Fibroblast of upper back skin (primary cell): ENCODE measurements around the gene ACTN1.
A peak's percentile ranks its signal among the peaks of the same experiment; 100 is the strongest.

ENCODE experiments used
- DNase-seq: peaks from one replicate; pipeline ENCODE4 v3.0.0-alpha.2; 2013

Gene ACTN1

DNA sequence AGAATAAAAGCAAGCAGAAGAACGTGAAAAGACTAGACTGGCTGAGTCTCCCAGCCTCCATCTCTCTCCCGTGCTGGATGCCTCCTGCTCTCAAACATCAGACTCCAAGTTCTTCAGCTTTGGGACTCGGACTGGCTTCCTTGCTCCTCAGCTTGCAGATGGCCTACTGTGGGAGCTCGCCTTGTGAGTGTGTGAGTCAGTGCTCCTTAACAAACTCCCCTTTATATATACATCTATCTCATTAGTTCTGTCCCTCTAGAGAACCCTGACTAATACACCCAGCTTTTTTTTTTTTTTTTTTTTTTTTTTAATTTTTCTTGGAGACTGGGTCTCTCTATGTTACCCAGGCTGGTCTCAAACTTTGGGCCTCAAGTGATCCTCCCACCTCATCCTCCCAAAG is 46.9 kb downstream of the ACTN1 start:
- DNase-seq, result peak; percentile 55

DNA sequence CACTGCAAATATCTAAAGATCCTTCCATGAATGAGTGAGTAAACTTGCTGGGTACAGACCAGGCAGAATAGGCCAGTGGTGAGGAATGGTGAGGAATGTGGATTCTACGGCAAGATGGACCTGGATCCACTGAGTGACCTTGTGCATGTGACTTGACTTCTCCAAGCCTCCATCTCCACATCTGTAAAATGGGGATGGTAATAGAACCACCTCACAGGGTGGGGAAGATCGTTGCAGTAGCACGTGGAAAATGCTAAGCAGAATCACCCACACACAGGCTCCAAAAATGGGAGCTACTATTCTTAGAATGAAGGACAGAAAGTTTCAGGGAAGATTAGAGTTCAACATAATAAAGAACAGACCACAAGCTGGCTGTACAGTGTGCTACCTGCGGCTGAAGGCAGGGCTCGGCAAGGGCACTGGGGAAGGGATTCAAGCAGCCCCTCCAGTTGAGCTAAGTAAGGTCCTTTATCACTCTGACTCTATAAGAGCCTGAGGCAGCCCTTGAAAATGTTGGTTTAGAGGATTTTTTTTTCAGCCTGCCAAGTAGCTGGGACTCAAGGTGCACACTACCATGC is 47.5 kb downstream of the ACTN1 start:
- no peak for DNase-seq

DNA sequence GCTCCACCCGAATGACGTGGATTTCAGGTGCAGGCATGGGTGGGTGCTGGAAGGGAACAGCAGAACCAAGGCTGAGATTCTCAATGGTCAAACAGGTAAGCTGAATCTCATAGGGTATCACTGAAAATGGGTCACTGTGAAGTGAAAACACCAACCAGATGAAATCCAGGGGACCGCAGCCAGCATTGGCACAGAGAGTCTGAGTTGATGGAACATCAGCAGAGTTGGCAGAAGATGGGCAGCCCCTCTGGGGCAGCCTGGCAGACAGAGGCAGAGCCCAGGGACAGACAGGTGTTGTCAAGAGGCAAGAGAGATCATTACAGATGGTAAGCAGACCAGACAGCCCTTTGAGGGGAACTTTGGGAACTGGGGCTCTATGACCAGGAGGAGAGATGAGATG is 48.0 kb downstream of the ACTN1 start:
- DNase-seq, result no peak

- no peak for DNase-seq
Observed at GRCh38 chr14:68929623-68930307, 49.3 kb downstream of the ACTN1 start.

- DNase-seq, result no peak
Observed at GRCh38 chr14:68928770-68929550, 50.1 kb downstream of the ACTN1 start.

- DNase-seq, result no peak
Observed at GRCh38 chr14:68927956-68928675, 51.0 kb downstream of the ACTN1 start.

GRCh38 chr14:68927089-68927488 is 52.0 kb downstream of the ACTN1 start:
- no peak for DNase-seq

- DNase-seq, result no peak
Observed at GRCh38 chr14:68926236-68926635, 52.9 kb downstream of the ACTN1 start.

DNA sequence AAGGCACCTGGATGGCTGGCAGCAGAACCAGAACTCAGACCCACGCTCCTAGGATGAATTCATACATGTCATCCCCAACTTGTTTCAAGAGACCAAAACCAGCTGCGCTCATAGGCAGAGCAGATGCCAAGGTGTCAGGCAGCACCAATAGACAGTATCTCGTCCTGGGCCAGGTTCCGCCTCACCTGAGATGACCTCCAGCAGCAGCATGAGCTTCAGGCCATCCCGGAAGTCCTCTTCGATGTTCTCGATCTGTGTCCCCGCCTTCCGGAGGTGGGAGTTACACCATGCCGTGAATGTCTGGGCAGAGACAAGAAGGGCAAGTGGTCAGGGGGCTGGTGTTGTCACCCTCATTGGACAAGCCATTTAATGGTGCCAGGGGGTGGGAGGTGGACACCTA is 53.7 kb downstream of the ACTN1 start:
- no peak for DNase-seq

- DNase-seq, result no peak
Observed at GRCh38 chr14:68924186-68925158, 54.6 kb downstream of the ACTN1 start.

GRCh38 chr14:68922886-68923285 is 56.2 kb downstream of the ACTN1 start:
- DNase-seq, result no peak

GRCh38 chr14:68922201-68922621 is 56.9 kb downstream of the ACTN1 start:
- no peak for DNase-seq

DNA sequence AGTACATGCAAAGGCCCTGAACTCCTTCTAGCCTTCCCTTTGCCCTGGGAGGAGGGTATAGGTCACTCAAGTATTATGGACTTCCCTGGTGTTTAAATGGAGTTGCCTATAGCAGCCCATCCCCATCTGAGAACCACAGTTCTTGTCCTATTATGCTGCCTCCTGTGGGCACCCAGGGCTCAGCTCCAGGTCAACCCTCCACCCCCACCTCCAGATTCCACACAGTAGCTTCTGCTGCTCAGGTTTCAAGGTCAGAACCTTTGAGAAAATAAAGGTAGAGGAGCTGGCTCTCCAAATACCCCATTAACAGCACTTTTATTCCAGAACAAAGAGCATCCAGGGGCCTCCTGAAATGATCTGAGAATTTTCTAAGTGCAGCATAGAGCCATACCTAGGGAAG is 57.4 kb downstream of the ACTN1 start:
- DNase-seq, result no peak

- no peak for DNase-seq
Observed at GRCh38 chr14:68921049-68921448, 58.1 kb downstream of the ACTN1 start.

- DNase-seq, result no peak
Observed at GRCh38 chr14:68919129-68919927, 59.8 kb downstream of the ACTN1 start.

DNA sequence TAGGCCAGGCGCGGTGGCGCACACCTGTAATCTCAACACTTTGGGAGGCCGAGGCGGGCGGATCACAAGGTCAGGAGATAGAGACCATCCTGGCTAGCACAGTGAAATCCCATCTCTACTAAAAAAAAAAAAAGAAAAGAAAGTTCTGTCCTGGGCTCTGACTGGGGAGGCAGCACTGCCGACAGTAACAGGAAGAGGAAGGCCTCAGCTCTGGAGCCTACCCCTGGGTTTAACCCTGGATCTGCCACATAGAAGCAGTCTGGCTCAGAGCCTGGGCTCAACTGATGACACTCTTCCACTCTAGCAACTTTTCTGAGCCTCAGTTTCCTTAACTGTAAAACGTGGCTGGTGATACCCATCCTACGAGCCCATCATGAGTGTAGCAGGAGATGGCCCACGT is 60.5 kb downstream of the ACTN1 start:
- DNase-seq, result no peak

DNA sequence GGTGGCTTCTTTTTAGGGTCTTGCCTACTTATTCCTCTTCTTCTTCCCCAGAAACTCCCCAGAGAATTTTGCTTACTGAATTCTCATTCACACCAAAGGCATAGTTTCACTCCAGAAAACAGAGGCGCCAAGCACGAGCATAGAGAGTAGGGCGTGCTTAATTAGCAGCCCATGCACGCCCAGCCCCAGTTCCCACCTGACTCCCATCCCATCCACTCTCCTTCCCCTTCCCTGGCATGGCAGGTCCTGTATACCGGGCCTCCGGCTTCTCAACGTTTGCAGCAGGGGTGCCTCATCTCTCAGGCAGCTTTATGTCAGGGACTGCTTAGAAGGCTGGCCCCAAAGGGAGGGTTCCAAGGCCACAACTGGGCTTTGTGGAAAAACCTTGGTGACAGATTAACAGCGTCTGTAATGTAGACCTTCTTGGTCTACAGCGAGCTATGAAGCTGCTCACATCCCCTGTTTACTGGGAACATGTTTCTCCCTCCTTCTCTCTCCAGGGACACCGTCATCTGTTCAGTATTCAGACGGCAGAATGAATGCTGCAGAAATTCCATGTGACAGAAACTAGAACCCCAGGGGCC is 62.7 kb downstream of the ACTN1 start:
- DNase-seq, result no peak

- DNase-seq, result no peak
Observed at GRCh38 chr14:68913516-68913915, 65.6 kb downstream of the ACTN1 start.

GRCh38 chr14:68911594-68912227 is 67.4 kb downstream of the ACTN1 start:
- peak; percentile 78 for DNase-seq

DNA sequence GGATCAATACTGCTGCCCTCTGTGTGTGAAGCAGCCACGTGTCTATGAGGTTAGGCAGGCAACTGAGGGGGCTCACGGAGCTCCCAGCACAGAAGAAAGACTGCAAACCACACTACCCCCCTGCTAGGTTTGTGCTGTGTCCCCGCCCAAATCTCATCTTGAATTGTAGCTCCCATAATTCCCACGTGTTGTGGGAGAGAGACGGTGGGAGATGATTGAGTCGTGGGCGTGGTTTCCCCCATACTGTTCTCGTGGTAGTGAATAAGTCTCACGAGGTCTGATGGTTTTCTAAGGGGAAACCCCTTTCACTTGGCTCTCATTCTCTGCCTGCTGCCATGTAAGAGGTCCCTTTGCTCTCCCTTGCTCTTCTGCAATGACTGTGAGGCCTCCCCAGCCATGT is 68.6 kb downstream of the ACTN1 start:
- peak; percentile 16 for DNase-seq
